Measurements from ENCODE around the gene IFNA1. TPM values are rescaled to one million over a fixed set of nuclear protein-coding genes. Genes with fewer than 3 reads are reported as not detected.

IFNA1 gene
- polyA plus RNA-seq, 1 donor, result not detected

GRCh38 chr9:21479152-21479702 lies 39.0 kb downstream of the IFNA1 start:
- no peak for DNase-seq
- Histone ChIP-seq H3K4me3 (ENCODE audit: low read length) (no peak overlapping the region), H3K36me3 (ENCODE audit: control insufficient read depth, insufficient read depth, low read length) (no peaks in the 10 kb centered on the region), H3K9me3 (ENCODE audit: control insufficient read depth, low read depth, low read length) (no peaks in the 10 kb centered on the region), H3K4me1 (ENCODE audit: control insufficient read depth, insufficient read depth, low read length) (no peaks in the 10 kb centered on the region), H3K27me3 (ENCODE audit: control insufficient read depth, insufficient read depth, low read length) (no peaks in the 10 kb centered on the region), H3K27ac (ENCODE audit: low read length) (no peak overlapping the region)
- WGBS (ENCODE audit: insufficient coverage, low lambda C conversion rate), result 91% methylated on average over 4 of the region's 8 CpGs

- no peaks in the 10 kb centered on the region for H3K4me1 ChIP-seq (ENCODE audit: control insufficient read depth, insufficient read depth, low read length)
- DNase-seq, result no peak
- H3K36me3 ChIP-seq (ENCODE audit: control insufficient read depth, insufficient read depth, low read length), result no peaks in the 10 kb centered on the region
- no peaks in the 10 kb centered on the region for H3K9me3 ChIP-seq (ENCODE audit: control insufficient read depth, low read depth, low read length)
- H3K27ac ChIP-seq (ENCODE audit: low read length), result no peak overlapping the region
- 83% methylated on average over 1 of the region's 1 CpG for WGBS (ENCODE audit: insufficient coverage, low lambda C conversion rate)
- no peak overlapping the region for H3K4me3 ChIP-seq (ENCODE audit: low read length)
- H3K27me3 ChIP-seq (ENCODE audit: control insufficient read depth, insufficient read depth, low read length), result no peaks in the 10 kb centered on the region
Measured at GRCh38 chr9:21481470-21482056, 41.3 kb downstream of the IFNA1 start.

- no peaks in the 10 kb centered on the region for H3K4me1 ChIP-seq (ENCODE audit: control insufficient read depth, insufficient read depth, low read length)
- no peak for DNase-seq
- WGBS (ENCODE audit: insufficient coverage, low lambda C conversion rate), result 100% methylated on average over 1 of the region's 2 CpGs
- no peaks in the 10 kb centered on the region for H3K9me3 ChIP-seq (ENCODE audit: control insufficient read depth, low read depth, low read length)
- H3K4me3 ChIP-seq (ENCODE audit: low read length), result no peak within 1 kb of the TSS
- no peak within 1 kb of the TSS for H3K27ac ChIP-seq (ENCODE audit: low read length)
- H3K27me3 ChIP-seq (ENCODE audit: control insufficient read depth, insufficient read depth, low read length), result no peaks in the 10 kb centered on the region
- H3K36me3 ChIP-seq (ENCODE audit: control insufficient read depth, insufficient read depth, low read length), result no peaks in the 10 kb centered on the region
Measured at GRCh38 chr9:21482213-21482612, 42.0 kb downstream of the IFNA1 start, which contains the start of gene IFNE. TSS of gene IFNE (minus strand) at chr9:21482313. CDS start at chr9:21481694, 619 bp downstream.

Other genes with a start within 250 kb of the IFNA1 start
- not detected for gene IFNA7, start 238.2 kb upstream of the IFNA1 start, polyA plus RNA-seq
- gene IFNA10, start 233.3 kb upstream of the IFNA1 start, polyA plus RNA-seq, result not detected
- gene IFNA16, start 223.1 kb upstream of the IFNA1 start, polyA plus RNA-seq, result not detected
- gene IFNA17, start 212.2 kb upstream of the IFNA1 start, polyA plus RNA-seq, result not detected
- not detected for gene IFNA14, start 200.4 kb upstream of the IFNA1 start, polyA plus RNA-seq
- gene IFNA5, start 135.1 kb upstream of the IFNA1 start, polyA plus RNA-seq, result not detected
- gene KLHL9, start 105.0 kb upstream of the IFNA1 start, polyA plus RNA-seq, result 32.8 TPM
- not detected for gene IFNA6, start 89.6 kb upstream of the IFNA1 start, polyA plus RNA-seq
- gene IFNA13, start 72.4 kb upstream of the IFNA1 start, polyA plus RNA-seq, result 0.12 TPM
- not detected for gene IFNA2, start 55.0 kb upstream of the IFNA1 start, polyA plus RNA-seq
- not detected for gene IFNA8, start 31.3 kb upstream of the IFNA1 start, polyA plus RNA-seq
- 1.8 TPM for gene IFNE, start 41.9 kb downstream of the IFNA1 start, polyA plus RNA-seq

All from large intestine (tissue), 3 donors.